ENCODE data around the gene TRPC4.

DNA sequence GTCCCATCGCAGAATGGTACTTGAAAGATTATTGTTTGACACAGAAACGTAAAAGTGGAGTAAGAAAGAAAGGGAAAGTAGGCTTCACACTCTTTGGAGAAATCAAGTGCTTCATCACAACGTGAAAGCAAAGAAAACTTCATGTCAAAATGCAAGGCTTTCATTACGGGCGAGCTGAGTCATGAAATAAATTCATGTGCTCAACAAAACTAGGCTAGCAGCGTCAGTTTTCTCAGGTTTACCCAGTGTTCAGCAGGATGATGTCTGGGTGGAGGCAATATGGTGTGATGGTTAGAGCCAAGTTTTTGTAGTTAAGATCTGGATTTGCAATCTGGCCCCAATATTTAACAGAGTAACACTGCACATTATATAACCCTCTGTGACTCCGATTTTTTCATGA, 128.0 kb downstream of the TRPC4 start:
- TF ChIP-seq, protein P1, sequence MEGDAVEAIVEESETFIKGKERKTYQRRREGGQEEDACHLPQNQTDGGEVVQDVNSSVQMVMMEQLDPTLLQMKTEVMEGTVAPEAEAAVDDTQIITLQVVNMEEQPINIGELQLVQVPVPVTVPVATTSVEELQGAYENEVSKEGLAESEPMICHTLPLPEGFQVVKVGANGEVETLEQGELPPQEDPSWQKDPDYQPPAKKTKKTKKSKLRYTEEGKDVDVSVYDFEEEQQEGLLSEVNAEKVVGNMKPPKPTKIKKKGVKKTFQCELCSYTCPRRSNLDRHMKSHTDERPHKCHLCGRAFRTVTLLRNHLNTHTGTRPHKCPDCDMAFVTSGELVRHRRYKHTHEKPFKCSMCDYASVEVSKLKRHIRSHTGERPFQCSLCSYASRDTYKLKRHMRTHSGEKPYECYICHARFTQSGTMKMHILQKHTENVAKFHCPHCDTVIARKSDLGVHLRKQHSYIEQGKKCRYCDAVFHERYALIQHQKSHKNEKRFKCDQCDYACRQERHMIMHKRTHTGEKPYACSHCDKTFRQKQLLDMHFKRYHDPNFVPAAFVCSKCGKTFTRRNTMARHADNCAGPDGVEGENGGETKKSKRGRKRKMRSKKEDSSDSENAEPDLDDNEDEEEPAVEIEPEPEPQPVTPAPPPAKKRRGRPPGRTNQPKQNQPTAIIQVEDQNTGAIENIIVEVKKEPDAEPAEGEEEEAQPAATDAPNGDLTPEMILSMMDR (IDR thresholded peaks at IDR 0.05): no peak
- TF ChIP-seq POLR2A (IDR thresholded peaks at IDR 0.05) (no peak), EP300 (IDR thresholded peaks at IDR 0.05; ENCODE audit: low read depth) (no peak)

Data from transverse colon (tissue), 3 donors.